ENCODE measurements around the gene SEPTIN1.
"Not testable (repeated sequence)": the region's sequence is repeated elsewhere in the genome, so short reads cannot be mapped to it uniquely, and the experiment has no call there.

The SEPTIN1 gene

GRCh38 chr16:30341971-30342370 is 40.4 kb downstream of the SEPTIN1 start:
- DNase-seq (ENCODE audit: low spot score): not testable (repeated sequence)

DNA sequence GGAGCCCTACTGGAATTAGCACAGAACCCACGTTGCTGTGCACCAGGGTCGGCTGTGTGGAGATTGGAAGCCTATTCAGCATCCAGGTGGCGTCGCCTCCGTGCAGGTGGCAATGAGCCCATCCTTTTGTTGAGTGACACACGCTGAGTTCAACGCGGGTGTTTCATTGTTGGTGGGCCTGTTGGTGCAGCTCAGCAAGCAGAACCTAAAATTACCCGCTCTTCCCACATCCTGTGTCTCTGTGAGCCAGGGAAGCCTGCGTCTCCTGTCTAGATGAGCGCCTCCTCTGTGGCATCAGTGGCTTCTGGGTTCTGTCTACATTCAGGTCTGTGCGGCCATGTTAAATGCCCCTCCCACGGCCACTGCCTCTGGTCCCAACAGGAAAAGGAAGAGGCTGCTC is 41.7 kb downstream of the SEPTIN1 start:
- DNase-seq (ENCODE audit: low spot score): no peak

DNA sequence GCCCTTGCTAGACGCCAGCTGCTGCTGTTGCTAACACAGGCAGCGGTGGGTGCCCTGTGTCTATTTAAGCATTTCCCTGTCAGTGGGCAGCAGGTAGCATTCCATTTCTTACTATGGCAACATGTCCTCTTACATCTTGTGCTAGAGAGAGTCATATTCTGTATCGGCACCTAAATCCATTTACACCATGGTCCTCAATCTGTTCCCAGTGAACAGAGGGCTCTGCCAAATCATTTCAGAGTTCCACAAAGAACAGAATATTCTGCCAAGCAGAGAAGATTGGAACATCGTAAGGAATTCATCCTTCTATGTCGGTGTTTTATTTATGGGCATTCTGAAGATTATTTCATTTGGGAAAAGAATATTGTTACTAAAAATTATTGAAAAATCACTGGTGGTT is 43.6 kb downstream of the SEPTIN1 start:
- not testable (repeated sequence) for DNase-seq (ENCODE audit: low spot score)

DNA sequence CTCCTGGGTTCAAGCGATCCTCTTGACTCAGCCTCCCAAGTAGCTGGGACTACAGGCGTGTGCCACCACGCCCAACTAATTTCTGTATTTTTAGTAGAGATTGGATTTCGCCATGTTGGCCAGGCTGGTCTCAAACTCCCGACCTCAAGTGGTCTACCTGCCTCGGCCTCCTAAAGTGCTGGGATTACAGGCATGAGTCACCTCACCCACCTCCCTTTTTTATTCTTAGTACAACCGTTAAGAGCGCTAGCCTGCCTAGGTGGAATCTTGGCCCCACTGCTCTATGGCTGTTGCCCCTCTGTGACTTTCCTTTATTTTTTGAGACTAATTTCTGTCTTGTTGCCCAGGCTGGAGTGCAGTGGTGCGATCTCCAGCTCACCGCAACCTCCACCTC is 44.4 kb downstream of the SEPTIN1 start:
- DNase-seq (ENCODE audit: low spot score): not testable (repeated sequence)

DNA sequence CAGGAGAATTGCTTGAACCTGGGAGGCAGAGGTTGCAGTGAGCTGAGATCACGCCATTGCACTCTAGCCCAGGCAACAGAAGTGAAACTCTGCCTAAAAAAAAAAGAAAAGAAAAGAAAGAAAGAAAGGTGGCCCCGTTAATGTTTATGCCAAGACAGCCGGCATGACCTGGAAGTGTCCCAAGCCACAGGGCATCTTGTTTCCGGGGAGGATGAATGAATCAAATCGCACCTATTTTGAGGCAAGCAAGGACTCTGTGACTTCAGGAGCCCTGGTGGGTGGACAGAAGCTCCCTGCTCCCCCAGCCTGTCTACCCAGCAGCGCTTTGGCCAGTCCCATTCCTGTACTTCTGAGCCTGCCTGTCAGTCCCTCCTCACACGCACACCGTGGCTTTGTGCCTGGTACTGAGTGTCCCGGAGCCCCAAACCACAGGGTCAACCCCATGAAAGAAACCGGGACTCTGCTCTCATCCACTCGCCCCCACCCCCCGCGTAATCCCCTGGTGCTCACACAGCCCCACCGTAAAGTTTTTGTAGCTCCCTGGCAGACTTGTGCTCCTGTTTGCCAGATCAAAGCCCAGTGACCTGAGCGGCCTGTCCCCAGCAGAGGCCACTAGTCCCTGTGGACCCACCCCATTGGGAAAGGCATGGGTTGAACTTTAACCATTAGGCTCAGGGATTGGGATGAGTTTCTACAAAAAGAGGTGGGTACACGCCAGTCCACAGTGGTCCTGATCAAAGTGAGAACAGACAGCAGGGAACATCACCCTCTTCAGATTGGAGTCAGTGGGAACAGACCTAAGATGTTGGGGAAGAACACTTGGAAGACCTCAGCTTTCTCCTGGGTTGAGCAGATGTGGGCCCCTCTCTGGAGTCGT is 46.5 kb downstream of the SEPTIN1 start:
- peak; percentile 58 for DNase-seq (ENCODE audit: low spot score)

GRCh38 chr16:30335028-30335597 is 47.2 kb downstream of the SEPTIN1 start:
- peak; percentile 49 for DNase-seq (ENCODE audit: low spot score)

DNA sequence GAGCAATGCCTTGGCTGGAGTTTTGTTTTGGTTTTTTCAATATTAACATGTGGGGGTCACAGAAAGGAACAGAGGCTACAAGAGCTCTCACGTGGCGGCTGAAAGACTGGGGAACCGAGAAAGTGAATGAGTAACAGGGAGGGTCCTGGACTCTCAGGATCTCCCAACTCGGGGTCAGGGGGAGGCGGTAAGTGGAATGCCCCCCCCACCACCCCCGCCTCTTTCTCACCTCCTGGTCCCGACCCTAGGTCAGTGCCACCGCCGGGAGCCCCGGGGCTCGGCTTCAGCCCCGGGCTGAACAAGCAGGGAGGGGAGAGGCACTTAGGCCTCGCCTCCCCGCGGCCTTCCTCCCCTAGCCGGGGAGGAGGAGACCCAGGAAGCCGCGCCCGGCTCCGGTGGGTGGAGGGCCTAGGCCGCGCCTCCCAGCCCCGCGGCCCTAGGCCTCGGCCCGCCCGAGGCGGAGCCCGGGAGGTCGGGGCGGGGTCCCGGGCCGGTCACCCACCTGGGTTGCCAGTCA is 47.8 kb downstream of the SEPTIN1 start:
- DNase-seq (ENCODE audit: low spot score): peak; percentile 57

Measured in HuH-7 (cell line).